Measurements from ENCODE around the gene EXT2. TPM values are rescaled to one million over a fixed set of nuclear protein-coding genes. Genes with fewer than 3 reads are reported as not detected.

The EXT2 gene
- total RNA-seq, 2 experiments from 2014 or later = 22.4 to 24.0 TPM

DNA sequence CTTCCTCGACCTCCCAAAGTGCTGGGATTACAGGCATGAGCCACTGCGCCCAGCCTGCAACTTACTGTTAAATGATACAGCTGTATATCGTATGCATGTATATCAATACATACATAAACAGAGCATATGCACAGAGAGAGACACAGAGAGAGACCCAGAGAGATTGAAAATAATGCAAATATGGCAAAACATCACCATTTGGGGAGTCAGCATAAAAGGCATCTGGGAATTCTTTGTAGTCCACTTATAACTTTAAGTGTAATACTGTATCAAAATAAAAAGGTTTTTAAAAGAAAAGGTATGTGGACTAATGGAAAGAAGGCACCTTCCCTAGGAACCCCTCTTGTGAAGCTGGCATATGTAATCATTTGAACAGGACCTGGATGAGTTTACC, 192.7 kb downstream of the EXT2 start:
- Mint-ChIP-seq H3K36me3 (no peaks in the 10 kb centered on the region), H3K4me1 (no peaks in the 10 kb centered on the region), H3K4me3 (no peak overlapping the region), H3K9me3 (no peaks in the 10 kb centered on the region), H3K27me3 (peaks cover 18% of the 10 kb centered on the region), H3K27ac (no peak overlapping the region)
- no peak for DNase-seq

GRCh38 chr11:44290208-44290607, 194.7 kb downstream of the EXT2 start:
- no peaks in the 10 kb centered on the region for H3K9me3 Mint-ChIP-seq
- H3K27me3 Mint-ChIP-seq = peaks cover 30% of the 10 kb centered on the region
- no peak overlapping the region for H3K4me3 Mint-ChIP-seq
- H3K36me3 Mint-ChIP-seq = no peaks in the 10 kb centered on the region
- H3K27ac Mint-ChIP-seq = no peak overlapping the region
- DNase-seq = no peak
- H3K4me1 Mint-ChIP-seq = no peaks in the 10 kb centered on the region

Other genes starting within 250 kb of the EXT2 start
- gene ALKBH3, start 214.8 kb upstream of the EXT2 start, total RNA-seq = 10 to 100 TPM; 50.8 to 53.3 TPM
- gene C11orf96, start 153.0 kb upstream of the EXT2 start, total RNA-seq = under 1 TPM; 0.34 to 0.56 TPM
- not detected for gene ACCSL, start 47.7 kb upstream of the EXT2 start, total RNA-seq
- 1 to 10 TPM; 4.9 to 5.2 TPM for gene ACCS, start 29.4 kb upstream of the EXT2 start, total RNA-seq
- not detected for gene ALX4, start 214.5 kb downstream of the EXT2 start, total RNA-seq